22Rv1 (cell line): ENCODE results near the gene TALDO1.
A peak's percentile ranks its signal among the peaks of the same experiment; 100 is the strongest.

Experiments
- H3K27ac ChIP-seq: fragments of 450-650 bp; 2 replicates; pipeline ENCODE4 v1.5.1; 2017
- ZFX ChIP-seq: fragments of 450-650 bp; IDR thresholded peaks from 2 replicates; pipeline ENCODE4 v1.6.1; 2017; ENCODE audit warnings: antibody characterized with exemption, borderline replicate concordance
- TF ChIP-seq, protein P1 (sequence below): fragments of 450-650 bp; IDR thresholded peaks from 2 replicates; pipeline ENCODE4 v1.5.1; 2017; ENCODE audit warnings: mild to moderate bottlenecking

TALDO1 gene

GRCh38 chr11:811446-812245, 64.4 kb downstream of the TALDO1 start:
- peak overlapping the region; percentile 93 for H3K27ac ChIP-seq
- no peak for TF ChIP-seq ZFX
- TF ChIP-seq, protein P1, sequence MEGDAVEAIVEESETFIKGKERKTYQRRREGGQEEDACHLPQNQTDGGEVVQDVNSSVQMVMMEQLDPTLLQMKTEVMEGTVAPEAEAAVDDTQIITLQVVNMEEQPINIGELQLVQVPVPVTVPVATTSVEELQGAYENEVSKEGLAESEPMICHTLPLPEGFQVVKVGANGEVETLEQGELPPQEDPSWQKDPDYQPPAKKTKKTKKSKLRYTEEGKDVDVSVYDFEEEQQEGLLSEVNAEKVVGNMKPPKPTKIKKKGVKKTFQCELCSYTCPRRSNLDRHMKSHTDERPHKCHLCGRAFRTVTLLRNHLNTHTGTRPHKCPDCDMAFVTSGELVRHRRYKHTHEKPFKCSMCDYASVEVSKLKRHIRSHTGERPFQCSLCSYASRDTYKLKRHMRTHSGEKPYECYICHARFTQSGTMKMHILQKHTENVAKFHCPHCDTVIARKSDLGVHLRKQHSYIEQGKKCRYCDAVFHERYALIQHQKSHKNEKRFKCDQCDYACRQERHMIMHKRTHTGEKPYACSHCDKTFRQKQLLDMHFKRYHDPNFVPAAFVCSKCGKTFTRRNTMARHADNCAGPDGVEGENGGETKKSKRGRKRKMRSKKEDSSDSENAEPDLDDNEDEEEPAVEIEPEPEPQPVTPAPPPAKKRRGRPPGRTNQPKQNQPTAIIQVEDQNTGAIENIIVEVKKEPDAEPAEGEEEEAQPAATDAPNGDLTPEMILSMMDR, result no peak

GRCh38 chr11:812390-812789, 65.1 kb downstream of the TALDO1 start:
- H3K27ac ChIP-seq, result peak overlapping the region; percentile 93
- TF ChIP-seq, protein P1, result no peak
- no peak for TF ChIP-seq ZFX

DNA sequence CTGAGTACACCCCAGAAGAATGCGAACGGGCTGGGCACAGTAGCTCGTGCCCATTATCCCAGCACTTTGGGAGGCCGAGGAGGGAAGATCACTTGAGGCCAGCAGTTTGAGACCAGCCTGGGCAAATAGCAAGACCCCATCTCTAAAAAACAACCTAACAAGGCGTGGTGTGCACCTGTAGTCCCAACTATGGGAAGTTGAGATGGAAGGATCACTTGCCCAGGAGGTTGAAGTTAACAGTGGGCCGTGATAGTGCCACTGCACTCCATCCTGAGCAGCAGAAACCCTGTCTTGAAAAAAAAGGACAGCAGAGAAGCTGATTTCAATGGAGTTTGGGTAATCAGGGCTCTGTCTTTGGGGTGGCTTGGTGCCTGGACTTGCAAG, 65.8 kb downstream of the TALDO1 start:
- H3K27ac ChIP-seq, result peak overlapping the region; percentile 93
- TF ChIP-seq, protein P1, result no peak
- TF ChIP-seq ZFX, result no peak

DNA sequence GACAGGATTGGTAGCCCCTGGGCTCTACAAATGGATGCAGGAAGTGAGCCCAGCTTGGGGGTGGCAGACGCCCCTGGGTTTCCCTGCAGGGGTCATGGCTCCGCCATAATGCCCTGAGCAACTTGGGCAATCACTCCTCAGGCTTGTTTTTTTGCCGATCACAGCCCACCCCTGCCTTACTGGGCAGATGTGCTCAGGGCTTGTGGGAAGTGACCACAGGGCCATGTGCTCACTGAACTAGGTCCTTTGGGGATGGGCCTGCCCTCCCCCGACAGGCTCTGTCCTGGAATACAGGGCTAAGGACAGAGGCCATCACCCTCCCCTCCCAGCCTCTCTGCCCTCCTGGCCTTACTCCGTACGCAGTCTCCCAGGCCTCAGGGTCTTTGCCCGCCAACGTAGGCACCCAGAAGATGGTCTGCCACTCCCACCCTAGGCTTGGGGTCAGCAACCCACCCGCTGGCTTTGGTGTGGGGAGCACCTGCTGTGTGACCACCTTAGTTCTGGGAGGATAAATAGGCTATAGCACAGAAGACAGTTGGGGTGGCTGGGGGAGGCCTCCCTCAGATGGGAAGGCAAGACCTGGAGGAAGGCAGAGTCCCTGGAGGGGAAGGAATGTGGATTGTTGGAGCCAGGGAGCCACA, 66.3 kb downstream of the TALDO1 start:
- TF ChIP-seq ZFX, result no peak
- TF ChIP-seq, protein P1, result no peak
- H3K27ac ChIP-seq, result peak overlapping the region; percentile 93
